HG02973 (cell line): ENCODE data around the gene A4GNT.

ENCODE experiments used
- ATAC-seq: cut with Tn5 transposase; IDR thresholded peaks from one replicate; pipeline ENCODE4 v1.9.1; 2021; ENCODE audit warnings: moderate library complexity; ENCODE audit not compliant: unreplicated experiment

The A4GNT gene

GRCh38 chr3:138081371-138082084, 50.7 kb downstream of the A4GNT start:
- ATAC-seq, result no peak

- ATAC-seq, result no peak
These were observed 52.3 kb downstream of the A4GNT start for GRCh38 chr3:138079901-138080300.

- ATAC-seq, result no peak
These were observed 53.3 kb downstream of the A4GNT start for GRCh38 chr3:138078901-138079344.

DNA sequence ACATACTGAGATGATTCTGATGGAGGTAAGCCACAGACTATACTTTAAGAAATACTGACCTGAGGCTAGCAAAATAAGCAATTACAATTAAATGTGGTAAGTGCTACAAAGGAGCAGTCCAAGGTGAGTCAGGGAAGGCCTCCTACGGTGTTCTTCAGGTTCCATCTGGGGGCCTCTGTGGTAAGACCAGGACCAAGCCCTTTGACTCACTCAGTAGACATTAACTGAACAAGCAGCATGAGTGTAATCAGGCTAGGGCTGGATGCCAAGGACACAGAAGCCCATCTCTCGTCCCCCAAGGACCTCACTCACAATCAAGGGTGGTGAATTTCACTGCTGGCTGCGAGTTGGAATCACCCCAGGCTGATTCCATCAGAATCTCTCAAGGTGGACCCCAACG, 54.1 kb downstream of the A4GNT start:
- ATAC-seq, result no peak
